VCaP (cell line): ENCODE data around the gene SRCIN1.

ENCODE experiments used
- H3K27ac ChIP-seq: fragments of 450-650 bp; 2 replicates; pipeline ENCODE4 v1.5.1; 2017
- CTCF ChIP-seq: fragments of 450-650 bp; conservative IDR thresholded peaks from 2 replicates; pipeline ENCODE4 v1.5.1; 2017; ENCODE audit warnings: mild to moderate bottlenecking, moderate library complexity

SRCIN1 gene

GRCh38 chr17:38588788-38589174 is 17.0 kb downstream of the SRCIN1 start:
- no peak for TF ChIP-seq CTCF
- no peak overlapping the region for H3K27ac ChIP-seq

GRCh38 chr17:38587947-38588787 is 17.6 kb downstream of the SRCIN1 start:
- TF ChIP-seq CTCF = no peak
- H3K27ac ChIP-seq = no peak overlapping the region

- TF ChIP-seq CTCF = no peak
- H3K27ac ChIP-seq = no peak overlapping the region
These were observed 18.5 kb downstream of the SRCIN1 start for GRCh38 chr17:38587203-38587602.

GRCh38 chr17:38586788-38587187 is 19.0 kb downstream of the SRCIN1 start:
- TF ChIP-seq CTCF = no peak
- no peak overlapping the region for H3K27ac ChIP-seq

GRCh38 chr17:38585918-38586529 is 19.7 kb downstream of the SRCIN1 start:
- no peak for TF ChIP-seq CTCF
- no peak overlapping the region for H3K27ac ChIP-seq

- peak overlapping the region; percentile 22; the same call in 1 of the 2 replicates for H3K27ac ChIP-seq
- TF ChIP-seq CTCF = no peak
These were observed 20.5 kb downstream of the SRCIN1 start for GRCh38 chr17:38585056-38585917.
